Common myeloid progenitor, CD34-positive (primary cell): Measurements from ENCODE around the gene CASZ1.

Source experiments
- CTCF ChIA-PET: fragments of 350-600 bp; sonication (Branson Sonifier 250); formaldehyde crosslinking; loops from one replicate; lab custom pipeline; 2021; ENCODE audit warnings: antibody characterized with exemption; lab: Charles Lee
- POLR2A ChIA-PET: fragments of 350-600 bp; sonication (Branson Sonifier 250); formaldehyde crosslinking; loops from one replicate; lab custom pipeline; 2021; ENCODE audit warnings: antibody characterized with exemption; lab: Charles Lee
- DNase-seq, 3 donors: peaks; one replicate each; pipeline versions ENCODE4 v3.0.0 to v3.0.0-alpha.2; 2013
- H3K27ac ChIP-seq, 2 experiments: 1 replicate in 1 of 2; 2 replicates in 1 of 2; pipeline ENCODE4 v1.7.0; 2013; ENCODE audit warnings: inconsistent platforms in 2 of 2, low read length in 2 of 2, mild to moderate bottlenecking in 2 of 2, low read depth in 1 of 2, moderate library complexity in 1 of 2; ENCODE audit not compliant: severe bottlenecking in 2 of 2, insufficient read depth in 1 of 2, poor library complexity in 1 of 2
- H3K27me3 ChIP-seq, 5 experiments: replicated peaks in 2 of 5; 1 replicate in 3 of 5; 2 replicates in 2 of 5; pipeline versions ENCODE4 v1.6.1 to v1.7.0; 2013; ENCODE audit warnings: low read length in 4 of 5, mild to moderate bottlenecking in 2 of 5, moderate library complexity in 2 of 5, inconsistent platforms in 1 of 5; ENCODE audit not compliant: insufficient read depth in 5 of 5, control insufficient read depth in 4 of 5
- H3K36me3 ChIP-seq, 4 experiments: 1 replicate in 2 of 4; 2 replicates in 2 of 4; pipeline versions ENCODE4 v1.6.1 to v1.7.0; 2013; ENCODE audit warnings: low read length in 3 of 4, control low read depth in 1 of 4, mild to moderate bottlenecking in 1 of 4; ENCODE audit not compliant: control insufficient read depth in 4 of 4, insufficient read depth in 4 of 4
- H3K4me1 ChIP-seq, 4 experiments: 1 replicate in 3 of 4; 2 replicates in 1 of 4; pipeline versions ENCODE4 v1.6.1 to v1.7.1; 2013; ENCODE audit warnings: low read length in 3 of 4, mild to moderate bottlenecking in 3 of 4, control low read depth in 1 of 4, inconsistent platforms in 1 of 4, moderate library complexity in 1 of 4; ENCODE audit not compliant: control insufficient read depth in 4 of 4, insufficient read depth in 4 of 4; ENCODE audit errors: control extremely low read depth in 1 of 4
- H3K4me3 ChIP-seq, 7 experiments: 1 replicate in 4 of 7; 2 replicates in 3 of 7; pipeline versions ENCODE4 v1.5.1 to v1.7.0; 2013; ENCODE audit warnings: mild to moderate bottlenecking in 7 of 7, low read length in 6 of 7, moderate library complexity in 6 of 7, inconsistent platforms in 2 of 7, low read depth in 2 of 7, control low read depth in 1 of 7; ENCODE audit not compliant: insufficient read depth in 4 of 7, control insufficient read depth in 1 of 7; ENCODE audit errors: extremely low read depth in 1 of 7
- H3K9me3 ChIP-seq, 5 experiments: 1 replicate in 4 of 5; 2 replicates in 1 of 5; pipeline versions ENCODE4 v1.6.1 to v1.7.1; 2013; ENCODE audit warnings: low read length in 4 of 5, mild to moderate bottlenecking in 2 of 5, inconsistent platforms in 1 of 5, low read depth in 1 of 5, moderate library complexity in 1 of 5; ENCODE audit not compliant: control insufficient read depth in 4 of 5, insufficient read depth in 2 of 5; ENCODE audit errors: control extremely low read depth in 1 of 5
- WGBS: methylation state at CpG from one replicate; pipeline ENCODE4 v1.1.5; 2013; ENCODE audit not compliant: insufficient coverage; 5-methylcytosine and 5-hydroxymethylcytosine counted together

The CASZ1 gene

GRCh38 chr1:10635992-10636391 is 160.5 kb downstream of the CASZ1 start:
- H3K9me3 ChIP-seq: no peaks in the 10 kb centered on the region
- peaks cover 0 to 9% (median 5%) of the 10 kb centered on the region in 4 experiments for H3K4me1 ChIP-seq
- CTCF ChIA-PET: no interaction called here
- peaks cover 0 to 18% (median 8%) of the 10 kb centered on the region in 5 experiments for H3K27me3 ChIP-seq
- no peak overlapping the region for H3K4me3 ChIP-seq
- no peak for DNase-seq
- H3K36me3 ChIP-seq: peaks cover 0 to 14% (median 3%) of the 10 kb centered on the region in 4 experiments
- POLR2A ChIA-PET: no interaction called here
- WGBS: 89% methylated on average over 18 of the region's 18 CpGs
- H3K27ac ChIP-seq: no peak overlapping the region

- no peak for DNase-seq
- CTCF ChIA-PET: no interaction called here
Observed at GRCh38 chr1:10635085-10635896, 161.2 kb downstream of the CASZ1 start.

GRCh38 chr1:10634428-10635084 is 161.9 kb downstream of the CASZ1 start:
- no peaks in the 10 kb centered on the region for H3K9me3 ChIP-seq
- no peak overlapping the region for H3K4me3 ChIP-seq
- peaks cover 0 to 18% (median 8%) of the 10 kb centered on the region in 5 experiments for H3K27me3 ChIP-seq
- WGBS: 87% methylated on average over 23 of the region's 23 CpGs
- H3K4me1 ChIP-seq: peaks cover 0 to 9% (median 6%) of the 10 kb centered on the region in 4 experiments
- CTCF ChIA-PET: no interaction called here
- peaks cover 0 to 19% (median 5%) of the 10 kb centered on the region in 4 experiments for H3K36me3 ChIP-seq
- POLR2A ChIA-PET: no interaction called here
- H3K27ac ChIP-seq: no peak overlapping the region
- no peak for DNase-seq

More at GRCh38 chr1:10635085-10635896, 161.2 kb downstream of the CASZ1 start:
- WGBS: 94% methylated on average over 18 of the region's 23 CpGs
- H3K27me3 ChIP-seq: peaks cover 0 to 18% (median 8%) of the 10 kb centered on the region in 5 experiments
- POLR2A ChIA-PET: no interaction called here
- H3K36me3 ChIP-seq: peaks cover 0 to 18% (median 4%) of the 10 kb centered on the region in 4 experiments
- no peaks in the 10 kb centered on the region for H3K9me3 ChIP-seq
- peaks cover 0 to 9% (median 6%) of the 10 kb centered on the region in 4 experiments for H3K4me1 ChIP-seq
- no peak overlapping the region for H3K27ac ChIP-seq
- H3K4me3 ChIP-seq: no peak overlapping the region

GRCh38 chr1:10634075-10634427 is 162.4 kb downstream of the CASZ1 start:
- no peak overlapping the region for H3K4me3 ChIP-seq
- 94% methylated on average over 8 of the region's 8 CpGs for WGBS
- H3K9me3 ChIP-seq: no peaks in the 10 kb centered on the region
- no peak overlapping the region for H3K27ac ChIP-seq
- H3K27me3 ChIP-seq: peaks cover 0 to 18% (median 5%) of the 10 kb centered on the region in 5 experiments
- CTCF ChIA-PET: no interaction called here
- H3K4me1 ChIP-seq: peaks cover 0 to 9% (median 6%) of the 10 kb centered on the region in 4 experiments
- no peak for DNase-seq
- POLR2A ChIA-PET: no interaction called here
- peaks cover 0 to 18% (median 8%) of the 10 kb centered on the region in 4 experiments for H3K36me3 ChIP-seq

- H3K4me1 ChIP-seq: peaks cover 0 to 6% (median 4%) of the 10 kb centered on the region in 4 experiments
- DNase-seq: no peak
Observed at GRCh38 chr1:10633416-10633815, 163.0 kb downstream of the CASZ1 start.

GRCh38 chr1:10632691-10633090 is 163.8 kb downstream of the CASZ1 start:
- Histone ChIP-seq H3K4me1 (peaks cover 0 to 2% (median 0%) of the 10 kb centered on the region in 4 experiments), H3K36me3 (peaks cover 0 to 21% (median 8%) of the 10 kb centered on the region in 4 experiments), H3K4me3 (no peak overlapping the region), H3K9me3 (no peaks in the 10 kb centered on the region), H3K27ac (no peak overlapping the region), H3K27me3 (peaks cover 0 to 8% (median 3%) of the 10 kb centered on the region in 5 experiments)
- WGBS: 96% methylated on average over 8 of the region's 14 CpGs
- ChIA-PET POLR2A (no interaction called here), CTCF (no interaction called here)
- DNase-seq: no peak

More at GRCh38 chr1:10633416-10633815, 163.0 kb downstream of the CASZ1 start:
- ChIA-PET CTCF (no interaction called here), POLR2A (no interaction called here)
- peaks cover 0 to 15% (median 5%) of the 10 kb centered on the region in 5 experiments for H3K27me3 ChIP-seq
- H3K36me3 ChIP-seq: peaks cover 0 to 21% (median 8%) of the 10 kb centered on the region in 4 experiments
- no peaks in the 10 kb centered on the region for H3K9me3 ChIP-seq
- H3K27ac ChIP-seq: no peak overlapping the region
- no peak overlapping the region for H3K4me3 ChIP-seq
- 97% methylated on average over 10 of the region's 10 CpGs for WGBS
